Neural cell (in vitro differentiated cells): ENCODE measurements around the gene STK32B. TPM values are rescaled to one million over a fixed set of nuclear protein-coding genes. Genes with fewer than 3 reads are reported as not detected.

Source experiments
- H2AFZ ChIP-seq: fragments of 200-600, 300-800 bp; sonication (generic), shearing (Covaris generic); 2 replicates; pipeline ENCODE4 v1.6.0; 2014; ENCODE audit warnings: low read depth, mild to moderate bottlenecking, antibody characterized with exemption, low read length, moderate library complexity
- H3F3A ChIP-seq: fragments of 200-600 bp; shearing (Covaris generic); 2 replicates; pipeline ENCODE4 v1.6.1; 2016; ENCODE audit warnings: mild to moderate bottlenecking, moderate library complexity, mixed read lengths, antibody characterized with exemption, low read length; ENCODE audit not compliant: insufficient read depth, poor library complexity, severe bottlenecking
- H3K27ac ChIP-seq: fragments of 200-600, 300-800 bp; sonication (generic), shearing (Covaris generic); 2 replicates; pipeline ENCODE4 v1.5.1; 2014; ENCODE audit warnings: mild to moderate bottlenecking, low read length, moderate library complexity
- H3K27me3 ChIP-seq: fragments of 300-800, 200-600 bp; sonication (generic), shearing (Covaris generic); 2 replicates; pipeline ENCODE4 v1.6.0; 2014; ENCODE audit warnings: mild to moderate bottlenecking, low read depth, low read length, moderate library complexity; ENCODE audit not compliant: insufficient read depth
- H3K36me3 ChIP-seq: fragments of 300-800, 200-600 bp; sonication (generic), shearing (Covaris generic); 2 replicates; pipeline ENCODE4 v1.5.1; 2014; ENCODE audit warnings: mild to moderate bottlenecking, antibody characterized with exemption, low read length, moderate library complexity; ENCODE audit not compliant: insufficient read depth
- H3K4me2 ChIP-seq: fragments of 300-800, 200-600 bp; sonication (generic), shearing (Covaris generic); 2 replicates; pipeline ENCODE4 v1.6.0; 2014; ENCODE audit warnings: mild to moderate bottlenecking, low read length
- H3K4me3 ChIP-seq: fragments of 300-800, 200-600 bp; sonication (generic), shearing (Covaris generic); 2 replicates; pipeline ENCODE4 v1.5.1; 2014; ENCODE audit warnings: mild to moderate bottlenecking, low read length, moderate library complexity
- H3K79me2 ChIP-seq: fragments of 200-600 bp; shearing (Covaris generic); replicated peaks from 2 replicates; pipeline ENCODE4 v1.6.0; 2014; ENCODE audit warnings: mild to moderate bottlenecking, low read length, moderate library complexity; ENCODE audit not compliant: insufficient read depth
- H3K9ac ChIP-seq: fragments of 300-800, 200-600 bp; sonication (generic), shearing (Covaris generic); 2 replicates; pipeline ENCODE4 v1.6.1; 2016; ENCODE audit warnings: mild to moderate bottlenecking, low read length, mixed read lengths
- H3K9me2 ChIP-seq: fragments of 200-600 bp; shearing (Covaris generic); 2 replicates; pipeline ENCODE4 v1.6.1; 2016; ENCODE audit warnings: mild to moderate bottlenecking, low read length, mixed read lengths; ENCODE audit not compliant: insufficient read depth
- H3K9me3 ChIP-seq: fragments of 200-600, 300-800 bp; sonication (generic), shearing (Covaris generic); 2 replicates; pipeline ENCODE4 v1.6.1; 2016; ENCODE audit warnings: mild to moderate bottlenecking, mixed run types, low read length, moderate library complexity, mixed read lengths
- H4K20me1 ChIP-seq: fragments of 200-600 bp; shearing (Covaris generic); 2 replicates; pipeline ENCODE4 v1.6.1; 2016; ENCODE audit warnings: mild to moderate bottlenecking, mixed run types; ENCODE audit not compliant: insufficient read depth
- EP300 ChIP-seq: fragments of 450-650 bp; conservative IDR thresholded peaks from 2 replicates; pipeline ENCODE4 v1.6.1; 2014; ENCODE audit warnings: antibody characterized with exemption, mild to moderate bottlenecking, moderate library complexity; ENCODE audit not compliant: poor library complexity, severe bottlenecking
- EZH2 ChIP-seq: fragments of 200-600, 300-800 bp; shearing (Covaris generic), sonication (generic); IDR thresholded peaks from 2 replicates; pipeline ENCODE4 v1.6.1; 2014; ENCODE audit warnings: antibody characterized with exemption, low read length, borderline replicate concordance, mild to moderate bottlenecking; ENCODE audit not compliant: insufficient read depth, poor library complexity, severe bottlenecking
- POLR2AphosphoS5 ChIP-seq: IDR thresholded peaks from 2 replicates; pipeline ENCODE4 v1.6.1; 2012
- TAF1 ChIP-seq: IDR thresholded peaks from 2 replicates; pipeline ENCODE4 v1.6.1; 2012; ENCODE audit warnings: low read depth
- polyA plus RNA-seq: library from polyadenylated mRNA; depleted of rRNA; stranded (reverse); fragments of >200 nt; gene quantifications from 2 replicates; pipeline ENCODE4 v1.2.3, GENCODE V29; 2014
- TF ChIP-seq, protein P1 (sequence below): fragments of 450-650 bp; IDR thresholded peaks from 2 replicates; pipeline ENCODE4 v1.5.1; 2014; ENCODE audit warnings: antibody characterized with exemption, mild to moderate bottlenecking, moderate library complexity; ENCODE audit not compliant: poor library complexity, severe bottlenecking
- TF ChIP-seq, protein P2 (sequence below): IDR thresholded peaks from 2 replicates; pipeline ENCODE4 v1.6.1; 2012; ENCODE audit warnings: borderline replicate concordance

The STK32B gene
- polyA plus RNA-seq, 1 donor from 2014 or later, result 42.8 TPM

DNA sequence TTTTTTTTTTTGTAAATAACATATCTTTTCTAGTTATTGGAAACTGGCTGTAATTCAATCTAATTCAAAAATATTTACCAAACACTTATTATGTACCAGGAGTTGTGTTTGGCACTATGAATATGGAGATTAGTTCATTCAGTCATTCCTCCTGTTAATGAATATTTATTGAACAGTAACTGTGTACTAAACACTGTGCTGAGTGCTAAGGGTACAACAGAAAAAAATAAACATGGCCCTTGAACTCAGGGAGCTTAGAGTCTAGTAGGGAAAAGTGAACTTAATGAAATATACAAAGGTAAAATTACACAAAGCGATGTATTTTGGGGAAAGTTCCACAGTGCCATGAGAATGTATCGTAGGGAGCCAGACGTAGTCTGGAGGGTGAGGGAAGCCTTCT lies 87.1 kb downstream of the STK32B start:
- H3F3A ChIP-seq, result no peaks in the 10 kb centered on the region
- no peak overlapping the region for H3K4me3 ChIP-seq
- no peaks in the 10 kb centered on the region for H3K79me2 ChIP-seq
- H3K4me2 ChIP-seq, result no peak overlapping the region
- no peaks in the 10 kb centered on the region for H3K36me3 ChIP-seq
- no peaks in the 10 kb centered on the region for H4K20me1 ChIP-seq
- no peak overlapping the region for H2AFZ ChIP-seq
- no peaks in the 10 kb centered on the region for H3K27me3 ChIP-seq
- no peaks in the 10 kb centered on the region for H3K9me3 ChIP-seq
- H3K27ac ChIP-seq, result no peak overlapping the region
- TF ChIP-seq, protein P1, sequence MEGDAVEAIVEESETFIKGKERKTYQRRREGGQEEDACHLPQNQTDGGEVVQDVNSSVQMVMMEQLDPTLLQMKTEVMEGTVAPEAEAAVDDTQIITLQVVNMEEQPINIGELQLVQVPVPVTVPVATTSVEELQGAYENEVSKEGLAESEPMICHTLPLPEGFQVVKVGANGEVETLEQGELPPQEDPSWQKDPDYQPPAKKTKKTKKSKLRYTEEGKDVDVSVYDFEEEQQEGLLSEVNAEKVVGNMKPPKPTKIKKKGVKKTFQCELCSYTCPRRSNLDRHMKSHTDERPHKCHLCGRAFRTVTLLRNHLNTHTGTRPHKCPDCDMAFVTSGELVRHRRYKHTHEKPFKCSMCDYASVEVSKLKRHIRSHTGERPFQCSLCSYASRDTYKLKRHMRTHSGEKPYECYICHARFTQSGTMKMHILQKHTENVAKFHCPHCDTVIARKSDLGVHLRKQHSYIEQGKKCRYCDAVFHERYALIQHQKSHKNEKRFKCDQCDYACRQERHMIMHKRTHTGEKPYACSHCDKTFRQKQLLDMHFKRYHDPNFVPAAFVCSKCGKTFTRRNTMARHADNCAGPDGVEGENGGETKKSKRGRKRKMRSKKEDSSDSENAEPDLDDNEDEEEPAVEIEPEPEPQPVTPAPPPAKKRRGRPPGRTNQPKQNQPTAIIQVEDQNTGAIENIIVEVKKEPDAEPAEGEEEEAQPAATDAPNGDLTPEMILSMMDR, result no peak
- TF ChIP-seq EP300 (no peak), TAF1 (no peak), EZH2 (no peak)
- H3K9ac ChIP-seq, result no peak overlapping the region
- no peaks in the 10 kb centered on the region for H3K9me2 ChIP-seq

DNA sequence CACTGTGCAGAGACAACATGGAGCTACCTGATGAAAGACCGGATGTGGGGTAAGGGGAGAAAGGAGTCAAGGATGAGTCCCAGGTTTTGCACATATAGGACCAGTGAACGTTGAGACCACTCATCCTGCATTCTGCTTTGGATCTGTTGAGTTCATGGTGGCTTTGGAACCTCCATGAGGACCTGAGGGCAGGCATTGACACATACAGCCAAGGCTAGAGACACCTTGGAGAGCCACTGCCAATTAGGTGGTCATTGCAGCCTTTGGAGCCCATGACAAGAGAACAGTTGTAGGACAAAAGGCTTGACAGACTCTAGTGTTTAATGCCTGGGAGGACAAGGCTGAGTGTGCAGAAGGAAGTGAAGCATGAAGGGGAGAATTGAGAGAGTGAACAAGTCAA lies 87.9 kb downstream of the STK32B start:
- Histone ChIP-seq H3K9me3 (no peaks in the 10 kb centered on the region), H3K4me3 (no peak overlapping the region), H3K27ac (no peak overlapping the region), H3K36me3 (no peaks in the 10 kb centered on the region), H3K27me3 (no peaks in the 10 kb centered on the region), H3K79me2 (no peaks in the 10 kb centered on the region), H3K4me2 (no peak overlapping the region), H2AFZ (no peak overlapping the region), H3F3A (no peaks in the 10 kb centered on the region), H3K9me2 (no peaks in the 10 kb centered on the region), H3K9ac (no peak overlapping the region), H4K20me1 (no peaks in the 10 kb centered on the region)
- TF ChIP-seq, protein P2, sequence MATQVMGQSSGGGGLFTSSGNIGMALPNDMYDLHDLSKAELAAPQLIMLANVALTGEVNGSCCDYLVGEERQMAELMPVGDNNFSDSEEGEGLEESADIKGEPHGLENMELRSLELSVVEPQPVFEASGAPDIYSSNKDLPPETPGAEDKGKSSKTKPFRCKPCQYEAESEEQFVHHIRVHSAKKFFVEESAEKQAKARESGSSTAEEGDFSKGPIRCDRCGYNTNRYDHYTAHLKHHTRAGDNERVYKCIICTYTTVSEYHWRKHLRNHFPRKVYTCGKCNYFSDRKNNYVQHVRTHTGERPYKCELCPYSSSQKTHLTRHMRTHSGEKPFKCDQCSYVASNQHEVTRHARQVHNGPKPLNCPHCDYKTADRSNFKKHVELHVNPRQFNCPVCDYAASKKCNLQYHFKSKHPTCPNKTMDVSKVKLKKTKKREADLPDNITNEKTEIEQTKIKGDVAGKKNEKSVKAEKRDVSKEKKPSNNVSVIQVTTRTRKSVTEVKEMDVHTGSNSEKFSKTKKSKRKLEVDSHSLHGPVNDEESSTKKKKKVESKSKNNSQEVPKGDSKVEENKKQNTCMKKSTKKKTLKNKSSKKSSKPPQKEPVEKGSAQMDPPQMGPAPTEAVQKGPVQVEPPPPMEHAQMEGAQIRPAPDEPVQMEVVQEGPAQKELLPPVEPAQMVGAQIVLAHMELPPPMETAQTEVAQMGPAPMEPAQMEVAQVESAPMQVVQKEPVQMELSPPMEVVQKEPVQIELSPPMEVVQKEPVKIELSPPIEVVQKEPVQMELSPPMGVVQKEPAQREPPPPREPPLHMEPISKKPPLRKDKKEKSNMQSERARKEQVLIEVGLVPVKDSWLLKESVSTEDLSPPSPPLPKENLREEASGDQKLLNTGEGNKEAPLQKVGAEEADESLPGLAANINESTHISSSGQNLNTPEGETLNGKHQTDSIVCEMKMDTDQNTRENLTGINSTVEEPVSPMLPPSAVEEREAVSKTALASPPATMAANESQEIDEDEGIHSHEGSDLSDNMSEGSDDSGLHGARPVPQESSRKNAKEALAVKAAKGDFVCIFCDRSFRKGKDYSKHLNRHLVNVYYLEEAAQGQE, result no peak
- TF ChIP-seq POLR2AphosphoS5, result no peak

DNA sequence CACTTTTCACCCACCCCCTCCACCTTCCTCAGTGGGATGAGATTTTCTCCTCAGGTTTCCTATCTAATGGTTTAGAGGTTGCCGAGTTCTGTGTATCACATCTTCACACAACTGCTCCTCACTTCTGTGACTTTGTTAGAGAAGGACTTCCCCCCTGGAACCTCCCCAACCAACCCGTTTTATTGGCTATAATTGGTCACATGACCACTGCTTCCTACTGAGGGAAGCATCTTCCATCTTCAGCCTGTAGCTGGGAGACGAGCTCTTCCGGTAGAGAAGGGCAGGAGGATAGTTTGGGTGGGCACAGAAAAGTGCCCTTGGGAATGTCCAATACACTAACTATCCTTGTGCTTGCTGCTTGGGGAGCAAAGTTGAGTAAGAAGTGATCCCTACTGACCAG lies 90.5 kb downstream of the STK32B start:
- no peaks in the 10 kb centered on the region for H3K36me3 ChIP-seq
- H4K20me1 ChIP-seq, result no peaks in the 10 kb centered on the region

More for the DNA sequence above, 90.5 kb downstream of the STK32B start:
- no peaks in the 10 kb centered on the region for H3F3A ChIP-seq
- no peaks in the 10 kb centered on the region for H3K27me3 ChIP-seq
- no peak overlapping the region for H3K9ac ChIP-seq
- no peaks in the 10 kb centered on the region for H3K9me3 ChIP-seq
- H2AFZ ChIP-seq, result no peak overlapping the region
- H3K4me2 ChIP-seq, result no peak overlapping the region
- no peak overlapping the region for H3K27ac ChIP-seq
- H3K79me2 ChIP-seq, result no peaks in the 10 kb centered on the region
- H3K9me2 ChIP-seq, result no peaks in the 10 kb centered on the region
- H3K4me3 ChIP-seq, result no peak overlapping the region
- no peak for TF ChIP-seq EZH2
- no peak for TF ChIP-seq EP300
